SK-N-SH (cell line): ENCODE results near the gene ELMO2. TPM values are rescaled to one million over a fixed set of nuclear protein-coding genes. Genes with fewer than 3 reads are reported as not detected.

Source experiments
- CTCF ChIA-PET: fragments of 300-600, 350-600 bp; formaldehyde crosslinking; extraction: SDS; loops from one replicate; lab custom pipeline; 2021; lab: Yijun Ruan, JAX
- POLR2A ChIA-PET: fragments of 350-600 bp; sonication (Branson Sonifier 250); formaldehyde crosslinking; extraction: SDS; loops from one replicate; lab custom pipeline; 2020; ENCODE audit warnings: antibody characterized with exemption, inconsistent platforms; lab: Yijun Ruan, JAX
- DNase-seq: peaks from one replicate; pipeline ENCODE4 v3.0.0; 2012
- H2AFZ ChIP-seq: fragments of 200-600 bp; sonication (generic); 2 replicates; pipeline ENCODE4 v1.8.1; 2016; ENCODE audit warnings: antibody characterized with exemption, mild to moderate bottlenecking, low read depth
- H3F3A ChIP-seq: fragments of 200-600 bp; sonication (generic); replicated peaks from 2 replicates; pipeline ENCODE3; 2016; ENCODE audit warnings: antibody characterized with exemption, mild to moderate bottlenecking; ENCODE audit not compliant: insufficient read depth
- H3K27ac ChIP-seq, 2 experiments: fragments of 200-500 bp in 1 of 2; fragments of 200-600 bp in 1 of 2; sonication (Bioruptor generic) in 1 of 2; sonication (generic), shearing (Covaris generic) in 1 of 2; 2 replicates each; pipeline versions ENCODE4 v1.5.1 to v1.6.1; 2014 to 2016; ENCODE audit warnings: low read depth in 2 of 2, inconsistent platforms in 1 of 2, low read length in 1 of 2, mild to moderate bottlenecking in 1 of 2, mixed read lengths in 1 of 2
- H3K27me3 ChIP-seq: fragments of 200-600 bp; sonication (generic), shearing (Covaris generic); 2 replicates; pipeline ENCODE4 v1.6.1; 2016; ENCODE audit warnings: mixed run types; ENCODE audit not compliant: insufficient read depth
- H3K36me3 ChIP-seq, 2 experiments: fragments of 200-500 bp in 1 of 2; fragments of 200-600 bp in 1 of 2; sonication (Bioruptor generic) in 1 of 2; sonication (generic) in 1 of 2; replicated peaks in 1 of 2; 2 replicates each; pipeline versions ENCODE3 to v1.5.1; 2014 to 2016; ENCODE audit warnings: low read length in 1 of 2, mild to moderate bottlenecking in 1 of 2; ENCODE audit not compliant: insufficient read depth in 2 of 2, control insufficient read depth in 1 of 2
- H3K4me1 ChIP-seq, 2 experiments: fragments of 200-500 bp in 1 of 2; fragments of 200-600 bp in 1 of 2; sonication (Bioruptor generic) in 1 of 2; sonication (generic), shearing (Covaris generic) in 1 of 2; 2 replicates each; pipeline versions ENCODE4 v1.5.1 to v1.6.1; 2014 to 2016; ENCODE audit warnings: low read depth in 1 of 2, low read length in 1 of 2, mixed run types in 1 of 2; ENCODE audit not compliant: insufficient read depth in 2 of 2, control insufficient read depth in 1 of 2
- H3K4me2 ChIP-seq: fragments of 200-600 bp; sonication (generic), shearing (Covaris generic); 2 replicates; pipeline ENCODE4 v1.6.1; 2017; ENCODE audit warnings: mixed run types
- H3K4me3 ChIP-seq, 2 experiments: fragments of 200-500 bp in 1 of 2; fragments of 200-600 bp in 1 of 2; sonication (Bioruptor generic) in 1 of 2; sonication (generic), shearing (Covaris generic) in 1 of 2; 2 replicates each; pipeline versions ENCODE4 v1.5.1 to v1.8.1; 2014 to 2016; ENCODE audit warnings: low read depth in 2 of 2, inconsistent platforms in 1 of 2, low read length in 1 of 2, mild to moderate bottlenecking in 1 of 2, mixed read lengths in 1 of 2, moderate library complexity in 1 of 2
- H3K79me2 ChIP-seq: fragments of 200-600 bp; sonication (generic); 2 replicates; pipeline ENCODE4 v1.8.1; 2017; ENCODE audit warnings: mild to moderate bottlenecking; ENCODE audit not compliant: insufficient read depth
- H3K9ac ChIP-seq: fragments of 200-600 bp; sonication (generic); 2 replicates; pipeline ENCODE4 v1.6.1; 2017; ENCODE audit warnings: mixed run types
- H3K9me2 ChIP-seq: fragments of 200-600 bp; sonication (generic); 2 replicates; pipeline ENCODE4 v1.6.1; 2017; ENCODE audit warnings: mixed run types
- H3K9me3 ChIP-seq: fragments of 200-600 bp; sonication (generic); 2 replicates; pipeline ENCODE4 v1.6.1; 2017; ENCODE audit warnings: mixed run types, mild to moderate bottlenecking, moderate library complexity
- H4K20me1 ChIP-seq: fragments of 200-600 bp; sonication (generic); 2 replicates; pipeline ENCODE4 v1.6.1; 2017; ENCODE audit warnings: mild to moderate bottlenecking, mixed run types; ENCODE audit not compliant: insufficient read depth
- CHD2 ChIP-seq: fragments of 150-350 bp; IDR thresholded peaks from 2 replicates; pipeline ENCODE4 v1.6.1; 2018; ENCODE audit warnings: low read length; ENCODE audit not compliant: partially characterized antibody
- ELF1 ChIP-seq: IDR thresholded peaks from 2 replicates; pipeline ENCODE4 v1.4.0; 2012
- EP300 ChIP-seq, 2 experiments: IDR thresholded peaks; 2 replicates each; pipeline versions ENCODE4 v1.4.0 to v1.6.1; 2012; ENCODE audit warnings: borderline replicate concordance in 1 of 2, low read depth in 1 of 2, low read length in 1 of 2
- EZH2phosphoT487 ChIP-seq: fragments of 200-600 bp; sonication (generic); IDR thresholded peaks from 2 replicates; pipeline ENCODE4 v1.6.1; 2017; ENCODE audit warnings: low read depth, mixed run types, mild to moderate bottlenecking, antibody characterized with exemption, moderate library complexity, borderline replicate concordance
- FOSL2 ChIP-seq: IDR thresholded peaks from 2 replicates; pipeline ENCODE4 v1.4.0; 2012; ENCODE audit warnings: low read depth, mild to moderate bottlenecking, moderate library complexity, borderline replicate concordance
- FOXJ3 ChIP-seq: sonication (generic); formaldehyde crosslinking; IDR thresholded peaks from 2 replicates; pipeline ENCODE4 v1.5.1; 2020; ENCODE audit warnings: mild to moderate bottlenecking, missing genetic modification reagents
- MEF2A ChIP-seq: IDR thresholded peaks from 2 replicates; pipeline ENCODE4 v1.4.0; 2012; ENCODE audit warnings: low read depth, borderline replicate concordance
- MXI1 ChIP-seq: IDR thresholded peaks from 2 replicates; pipeline ENCODE4 v1.6.1; 2012; ENCODE audit warnings: mild to moderate bottlenecking, low read depth, low read length, improper control_type of control experiment
- NRF1 ChIP-seq: IDR thresholded peaks from 2 replicates; pipeline ENCODE4 v1.6.1; 2012; ENCODE audit warnings: low read depth, mild to moderate bottlenecking, low read length
- RAD21 ChIP-seq: IDR thresholded peaks from 2 replicates; pipeline ENCODE4 v1.6.1; 2012; ENCODE audit warnings: mild to moderate bottlenecking, low read length
- RCOR1 ChIP-seq: fragments of 150-350 bp; IDR thresholded peaks from 2 replicates; pipeline ENCODE4 v1.6.1; 2017; ENCODE audit warnings: antibody characterized with exemption, low read length
- RFX5 ChIP-seq: IDR thresholded peaks from 2 replicates; pipeline ENCODE4 v1.6.1; 2012; ENCODE audit warnings: mild to moderate bottlenecking, improper control_type of control experiment, low read length
- RXRA ChIP-seq: IDR thresholded peaks from 2 replicates; pipeline ENCODE4 v1.4.0; 2012; ENCODE audit warnings: low read depth, mild to moderate bottlenecking, borderline replicate concordance
- SIN3A ChIP-seq: IDR thresholded peaks from 2 replicates; pipeline ENCODE4 v1.6.1; 2012; ENCODE audit warnings: low read depth, mild to moderate bottlenecking, low read length, moderate library complexity, borderline replicate concordance
- SMC3 ChIP-seq: IDR thresholded peaks from 2 replicates; pipeline ENCODE4 v1.6.1; 2012; ENCODE audit warnings: low read depth, low read length, improper control_type of control experiment
- TAF1 ChIP-seq: IDR thresholded peaks from 2 replicates; pipeline ENCODE4 v1.6.1; 2012; ENCODE audit warnings: low read depth, mild to moderate bottlenecking, low read length, moderate library complexity, borderline replicate concordance
- WGBS: methylation state at CpG from one replicate; pipeline ENCODE4 v1.1.6; 2017; ENCODE audit warnings: low lambda C conversion rate; 5-methylcytosine and 5-hydroxymethylcytosine counted together
- polyA plus RNA-seq, 3 experiments: library from polyadenylated mRNA; depleted of rRNA; stranded (reverse); fragments of >200 nt; gene quantifications; 2 replicates each; pipeline ENCODE4 v1.2.3, GENCODE V29; 2012
- TF ChIP-seq, protein P1 (sequence below): IDR thresholded peaks from 2 replicates; pipeline ENCODE4 v1.6.1; 2012; ENCODE audit warnings: mild to moderate bottlenecking, low read depth, low read length, moderate library complexity
- TF ChIP-seq, protein P2 (sequence below): fragments of 200-600 bp; sonication (generic); IDR thresholded peaks from 2 replicates; pipeline ENCODE4 v1.6.1; 2017; ENCODE audit warnings: antibody characterized with exemption, mild to moderate bottlenecking, moderate library complexity
- TF ChIP-seq, protein P3 (sequence below): IDR thresholded peaks from 2 replicates; pipeline ENCODE4 v1.4.0; 2012; ENCODE audit warnings: low read depth
- TF ChIP-seq, protein P4 (sequence below): fragments of 150-350 bp; IDR thresholded peaks from 2 replicates; pipeline ENCODE4 v1.6.1; 2017; ENCODE audit warnings: antibody characterized with exemption, low read length, low read depth, borderline replicate concordance

The ELMO2 gene
- polyA plus RNA-seq, 1 of the 3 experiments (the other 2 are of a cell fraction) = 32.1 TPM

DNA sequence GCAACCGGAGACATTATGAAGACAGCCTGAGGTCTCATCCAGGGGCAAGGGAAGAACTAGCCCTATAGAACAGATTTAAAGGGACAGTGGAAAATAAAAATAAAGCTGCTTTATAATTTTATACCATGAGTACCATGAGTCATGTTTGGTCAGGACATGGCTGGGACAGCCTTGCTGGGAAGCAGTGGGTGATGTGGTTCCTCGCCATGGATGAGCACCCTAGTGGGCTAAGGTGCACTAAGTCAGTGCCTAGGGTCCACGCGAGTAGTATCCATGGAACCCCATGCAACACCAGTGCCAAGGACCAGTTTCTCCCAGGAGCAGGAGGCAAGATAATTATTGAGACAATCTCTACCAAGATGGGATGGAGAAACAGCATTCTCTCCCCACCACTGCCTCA lies 33.4 kb upstream of the ELMO2 start:
- TF ChIP-seq MXI1 = no peak
- TF ChIP-seq EP300 (IDR thresholded peaks at IDR 0.05; ENCODE audit: borderline replicate concordance in 1 of 2, low read depth in 1 of 2, low read length in 1 of 2) = no peak
- TF ChIP-seq EZH2phosphoT487 = no peak
- TF ChIP-seq, all 33 proteins: peak for 0

DNA sequence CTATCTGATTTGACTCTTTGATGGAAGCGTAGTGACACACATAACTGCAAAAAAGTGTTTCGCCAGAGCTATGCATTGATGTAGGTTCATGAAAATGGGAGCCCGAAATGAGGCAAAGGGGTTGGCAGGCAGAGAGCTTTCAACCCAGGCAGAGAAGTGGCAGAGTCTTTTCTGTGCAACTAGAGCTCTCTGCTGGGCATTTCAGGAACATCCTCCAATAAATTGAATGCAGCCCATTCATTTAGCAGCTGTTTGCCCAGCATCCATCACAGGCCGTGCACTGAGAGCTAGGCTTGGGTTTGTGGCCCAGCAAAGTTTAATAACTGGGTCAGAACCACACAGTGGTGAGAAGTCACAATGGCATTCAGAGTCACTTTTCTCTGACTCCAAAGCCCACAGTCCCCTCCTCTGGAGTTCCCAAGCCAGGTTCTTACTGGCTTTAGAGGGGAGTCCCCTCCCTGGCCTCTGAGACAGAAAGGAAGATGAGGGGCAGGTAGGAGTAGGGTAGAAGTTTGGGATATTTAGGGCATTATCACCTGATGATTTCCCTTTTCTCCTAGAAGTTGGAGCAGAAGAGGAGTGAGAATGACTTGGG lies 31.8 kb upstream of the ELMO2 start:
- Histone ChIP-seq H4K20me1 (no peaks in the 10 kb centered on the region), H3K36me3 (no peaks in the 10 kb centered on the region), H3K9me2 (no peaks in the 10 kb centered on the region), H3K9me3 (no peaks in the 10 kb centered on the region), H2AFZ (no peak overlapping the region), H3F3A (no peaks in the 10 kb centered on the region), H3K9ac (no peak overlapping the region), H3K27ac (no peak overlapping the region), H3K4me3 (no peak overlapping the region), H3K4me1 (peaks cover 0 to 10% of the 10 kb centered on the region in 2 experiments; a peak in 1 of 4 replicates), H3K27me3 (no peaks in the 10 kb centered on the region), H3K4me2 (no peak overlapping the region), H3K79me2 (no peaks in the 10 kb centered on the region)
- ChIA-PET POLR2A (interaction anchor here (1.0 to 1.2 kb wide), 2 partner anchors 74 to 105 kb away, joined by 3 to 5 read pairs; no protein-coding TSS in a partner anchor), CTCF (interaction anchor here (0.6 to 4.0 kb wide), 38 partner anchors 8 to 467 kb away, joined by 3 to 27 read pairs (median 4); no protein-coding TSS in a partner anchor)
- WGBS = 54% methylated on average over 4 of the region's 4 CpGs
- peak; percentile 65 for DNase-seq
- TF ChIP-seq MXI1 (no peak), EZH2phosphoT487 (no peak), CHD2 (no peak), RFX5 (no peak), MEF2A (no peak), SMC3 (peak; percentile 52), FOSL2 (no peak), EP300 (IDR thresholded peaks at IDR 0.05; ENCODE audit: borderline replicate concordance in 1 of 2, low read depth in 1 of 2, low read length in 1 of 2) (no peak), RXRA (no peak), NRF1 (no peak), TAF1 (no peak), RAD21 (peak; percentile 84), ELF1 (no peak), RCOR1 (no peak), FOXJ3 (CRISPR knock-in tag) (no peak), SIN3A (no peak)
- TF ChIP-seq, protein P1, sequence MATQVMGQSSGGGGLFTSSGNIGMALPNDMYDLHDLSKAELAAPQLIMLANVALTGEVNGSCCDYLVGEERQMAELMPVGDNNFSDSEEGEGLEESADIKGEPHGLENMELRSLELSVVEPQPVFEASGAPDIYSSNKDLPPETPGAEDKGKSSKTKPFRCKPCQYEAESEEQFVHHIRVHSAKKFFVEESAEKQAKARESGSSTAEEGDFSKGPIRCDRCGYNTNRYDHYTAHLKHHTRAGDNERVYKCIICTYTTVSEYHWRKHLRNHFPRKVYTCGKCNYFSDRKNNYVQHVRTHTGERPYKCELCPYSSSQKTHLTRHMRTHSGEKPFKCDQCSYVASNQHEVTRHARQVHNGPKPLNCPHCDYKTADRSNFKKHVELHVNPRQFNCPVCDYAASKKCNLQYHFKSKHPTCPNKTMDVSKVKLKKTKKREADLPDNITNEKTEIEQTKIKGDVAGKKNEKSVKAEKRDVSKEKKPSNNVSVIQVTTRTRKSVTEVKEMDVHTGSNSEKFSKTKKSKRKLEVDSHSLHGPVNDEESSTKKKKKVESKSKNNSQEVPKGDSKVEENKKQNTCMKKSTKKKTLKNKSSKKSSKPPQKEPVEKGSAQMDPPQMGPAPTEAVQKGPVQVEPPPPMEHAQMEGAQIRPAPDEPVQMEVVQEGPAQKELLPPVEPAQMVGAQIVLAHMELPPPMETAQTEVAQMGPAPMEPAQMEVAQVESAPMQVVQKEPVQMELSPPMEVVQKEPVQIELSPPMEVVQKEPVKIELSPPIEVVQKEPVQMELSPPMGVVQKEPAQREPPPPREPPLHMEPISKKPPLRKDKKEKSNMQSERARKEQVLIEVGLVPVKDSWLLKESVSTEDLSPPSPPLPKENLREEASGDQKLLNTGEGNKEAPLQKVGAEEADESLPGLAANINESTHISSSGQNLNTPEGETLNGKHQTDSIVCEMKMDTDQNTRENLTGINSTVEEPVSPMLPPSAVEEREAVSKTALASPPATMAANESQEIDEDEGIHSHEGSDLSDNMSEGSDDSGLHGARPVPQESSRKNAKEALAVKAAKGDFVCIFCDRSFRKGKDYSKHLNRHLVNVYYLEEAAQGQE = no peak
- TF ChIP-seq, protein P2, sequence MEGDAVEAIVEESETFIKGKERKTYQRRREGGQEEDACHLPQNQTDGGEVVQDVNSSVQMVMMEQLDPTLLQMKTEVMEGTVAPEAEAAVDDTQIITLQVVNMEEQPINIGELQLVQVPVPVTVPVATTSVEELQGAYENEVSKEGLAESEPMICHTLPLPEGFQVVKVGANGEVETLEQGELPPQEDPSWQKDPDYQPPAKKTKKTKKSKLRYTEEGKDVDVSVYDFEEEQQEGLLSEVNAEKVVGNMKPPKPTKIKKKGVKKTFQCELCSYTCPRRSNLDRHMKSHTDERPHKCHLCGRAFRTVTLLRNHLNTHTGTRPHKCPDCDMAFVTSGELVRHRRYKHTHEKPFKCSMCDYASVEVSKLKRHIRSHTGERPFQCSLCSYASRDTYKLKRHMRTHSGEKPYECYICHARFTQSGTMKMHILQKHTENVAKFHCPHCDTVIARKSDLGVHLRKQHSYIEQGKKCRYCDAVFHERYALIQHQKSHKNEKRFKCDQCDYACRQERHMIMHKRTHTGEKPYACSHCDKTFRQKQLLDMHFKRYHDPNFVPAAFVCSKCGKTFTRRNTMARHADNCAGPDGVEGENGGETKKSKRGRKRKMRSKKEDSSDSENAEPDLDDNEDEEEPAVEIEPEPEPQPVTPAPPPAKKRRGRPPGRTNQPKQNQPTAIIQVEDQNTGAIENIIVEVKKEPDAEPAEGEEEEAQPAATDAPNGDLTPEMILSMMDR = peak; percentile 45
- TF ChIP-seq, protein P3, sequence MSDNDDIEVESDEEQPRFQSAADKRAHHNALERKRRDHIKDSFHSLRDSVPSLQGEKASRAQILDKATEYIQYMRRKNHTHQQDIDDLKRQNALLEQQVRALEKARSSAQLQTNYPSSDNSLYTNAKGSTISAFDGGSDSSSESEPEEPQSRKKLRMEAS = no peak
- TF ChIP-seq, protein P4, sequence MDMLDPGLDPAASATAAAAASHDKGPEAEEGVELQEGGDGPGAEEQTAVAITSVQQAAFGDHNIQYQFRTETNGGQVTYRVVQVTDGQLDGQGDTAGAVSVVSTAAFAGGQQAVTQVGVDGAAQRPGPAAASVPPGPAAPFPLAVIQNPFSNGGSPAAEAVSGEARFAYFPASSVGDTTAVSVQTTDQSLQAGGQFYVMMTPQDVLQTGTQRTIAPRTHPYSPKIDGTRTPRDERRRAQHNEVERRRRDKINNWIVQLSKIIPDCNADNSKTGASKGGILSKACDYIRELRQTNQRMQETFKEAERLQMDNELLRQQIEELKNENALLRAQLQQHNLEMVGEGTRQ = no peak

More for the DNA sequence above, 33.4 kb upstream of the ELMO2 start:
- H3K36me3 ChIP-seq = no peaks in the 10 kb centered on the region
- no peak overlapping the region for H2AFZ ChIP-seq
- no peak overlapping the region for H3K4me3 ChIP-seq
- no peaks in the 10 kb centered on the region for H3K79me2 ChIP-seq
- ChIA-PET POLR2A (no interaction called here), CTCF (interaction anchor here (1.0 to 4.0 kb wide), 7 partner anchors 15 to 311 kb away, joined by 3 to 25 read pairs (median 6); no protein-coding TSS in a partner anchor)
- no peaks in the 10 kb centered on the region for H3K9me2 ChIP-seq
- H3F3A ChIP-seq = no peaks in the 10 kb centered on the region
- DNase-seq = no peak
- H4K20me1 ChIP-seq = no peaks in the 10 kb centered on the region
- H3K9ac ChIP-seq = no peak overlapping the region
- H3K27me3 ChIP-seq = no peaks in the 10 kb centered on the region
- no peak overlapping the region for H3K4me2 ChIP-seq
- no peaks in the 10 kb centered on the region for H3K9me3 ChIP-seq
- 80% methylated on average over 3 of the region's 4 CpGs for WGBS
- H3K27ac ChIP-seq = no peak overlapping the region
- H3K4me1 ChIP-seq = peaks cover 0 to 6% of the 10 kb centered on the region in 2 experiments; a peak in 1 of 4 replicates
